HG02588 (cell line): ENCODE measurements around the gene PTPN5.
A peak's percentile ranks its signal among the peaks of the same experiment; 100 is the strongest.
"Not testable (repeated sequence)": the region's sequence is repeated elsewhere in the genome, so short reads cannot be mapped to it uniquely, and the experiment has no call there.

Experiments used
- ATAC-seq: cut with Tn5 transposase; IDR thresholded peaks from one replicate; pipeline ENCODE4 v1.9.1; 2021; ENCODE audit warnings: mild to moderate bottlenecking, moderate library complexity; ENCODE audit not compliant: unreplicated experiment

Gene PTPN5

GRCh38 chr11:18791207-18791968 is at the start of gene PTPN5:
TSS of gene PTPN5 (minus strand) at chr11:18791798. CDS start at chr11:18771958, 19,840 bp downstream.
- no peak for ATAC-seq

GRCh38 chr11:18836417-18836816 is 44.8 kb upstream of the PTPN5 start:
- ATAC-seq: no peak

- ATAC-seq: no peak
Measured at GRCh38 chr11:18834754-18835466, 43.3 kb upstream of the PTPN5 start.

GRCh38 chr11:18820160-18820559 is 28.6 kb upstream of the PTPN5 start:
- not testable (repeated sequence) for ATAC-seq

GRCh38 chr11:18804199-18804999 is 12.8 kb upstream of the PTPN5 start:
- ATAC-seq: no peak

GRCh38 chr11:18802381-18803257 is 11.0 kb upstream of the PTPN5 start:
- ATAC-seq: no peak

GRCh38 chr11:18798799-18799469 is 7.3 kb upstream of the PTPN5 start:
- no peak for ATAC-seq

GRCh38 chr11:18794956-18795355 is 3.4 kb upstream of the PTPN5 start:
- no peak for ATAC-seq

- ATAC-seq: no peak
Measured at GRCh38 chr11:18792827-18793226, 1.2 kb upstream of the PTPN5 start.

GRCh38 chr11:18791969-18792628 is 501 bp upstream of the PTPN5 start:
- no peak for ATAC-seq

- ATAC-seq: no peak
Measured at GRCh38 chr11:18790883-18791206, 753 bp downstream of the PTPN5 start.

GRCh38 chr11:18789942-18790341 is 1.7 kb downstream of the PTPN5 start:
- no peak for ATAC-seq

- no peak for ATAC-seq
Measured at GRCh38 chr11:18785411-18785810, 6.2 kb downstream of the PTPN5 start.

GRCh38 chr11:18780896-18781295 is 10.7 kb downstream of the PTPN5 start:
- no peak for ATAC-seq

- no peak for ATAC-seq
Measured at GRCh38 chr11:18780329-18780728, 11.3 kb downstream of the PTPN5 start.

GRCh38 chr11:18778468-18778867 is 13.1 kb downstream of the PTPN5 start:
- no peak for ATAC-seq

- ATAC-seq: no peak
Measured at GRCh38 chr11:18776324-18776723, 15.3 kb downstream of the PTPN5 start.

GRCh38 chr11:18775492-18776292 is 15.9 kb downstream of the PTPN5 start:
- peak; percentile 68 for ATAC-seq

- no peak for ATAC-seq
Measured at GRCh38 chr11:18774801-18775200, 16.8 kb downstream of the PTPN5 start.
